ENCODE results near the gene NTRK1.

NTRK1 gene

GRCh38 chr1:156887317-156887716, 26.7 kb downstream of the NTRK1 start:
- H3K27ac ChIP-seq (ENCODE audit: low read depth, low read length): no peak overlapping the region
- peaks cover 4% of the 10 kb centered on the region for H3K9me3 ChIP-seq (ENCODE audit: insufficient read depth, low read depth, low read length)
- H2AFZ ChIP-seq (ENCODE audit: insufficient read depth, low read length, poor library complexity): no peak overlapping the region
- no peak overlapping the region for H4K91ac ChIP-seq (ENCODE audit: low read depth, low read length)
- H3K18ac ChIP-seq (ENCODE audit: low read length): no peak overlapping the region
- H3K9ac ChIP-seq (ENCODE audit: low read length): no peak overlapping the region
- no peaks in the 10 kb centered on the region for H3K27me3 ChIP-seq (ENCODE audit: insufficient read depth, low read length)
- no peak overlapping the region for H2BK5ac ChIP-seq (ENCODE audit: low read depth, low read length, poor library complexity)
- no peak overlapping the region for H2BK120ac ChIP-seq (ENCODE audit: insufficient read depth, low read length, poor library complexity)
- no peaks in the 10 kb centered on the region for H3K36me3 ChIP-seq (ENCODE audit: control insufficient read depth in 1 of 2, insufficient read depth in 2 of 2, low read length in 2 of 2)
- no peak overlapping the region for H4K8ac ChIP-seq (ENCODE audit: low read depth, low read length)
- no peaks in the 10 kb centered on the region for H3K79me1 ChIP-seq (ENCODE audit: low read length)
- H3K23ac ChIP-seq (ENCODE audit: low read length): no peak overlapping the region
- H3K4me3 ChIP-seq (ENCODE audit: low read depth, low read length): no peak overlapping the region
- WGBS (ENCODE audit: extremely low coverage, insufficient coverage, insufficient read length): no CpG with 5 or more reads among the region's 3 CpGs
- peaks cover 4 to 6% of the 10 kb centered on the region in 2 experiments for H3K4me1 ChIP-seq (ENCODE audit: control insufficient read depth in 1 of 2, insufficient read depth in 2 of 2, low read length in 2 of 2)
- H3K4me2 ChIP-seq (ENCODE audit: low read length): no peak overlapping the region
- no peak overlapping the region for H4K12ac ChIP-seq (ENCODE audit: low read depth, low read length)
- no peak overlapping the region for H3K4ac ChIP-seq (ENCODE audit: low read depth, low read length)
- no peak for DNase-seq
- no peak overlapping the region for H3K14ac ChIP-seq (ENCODE audit: low read length)
- no peak overlapping the region for H2BK12ac ChIP-seq (ENCODE audit: low read length)
- no peak overlapping the region for H2AK5ac ChIP-seq (ENCODE audit: low read length)
- H3K79me2 ChIP-seq (ENCODE audit: control insufficient read depth, insufficient read depth, low read length, poor library complexity): no peaks in the 10 kb centered on the region

GRCh38 chr1:156887734-156888133, 27.1 kb downstream of the NTRK1 start:
- H4K12ac ChIP-seq (ENCODE audit: low read depth, low read length): no peak overlapping the region
- H3K4me1 ChIP-seq (ENCODE audit: control insufficient read depth in 1 of 2, insufficient read depth in 2 of 2, low read length in 2 of 2): peaks cover 1 to 3% of the 10 kb centered on the region in 2 experiments
- no peak overlapping the region for H2BK5ac ChIP-seq (ENCODE audit: low read depth, low read length, poor library complexity)
- no peaks in the 10 kb centered on the region for H3K36me3 ChIP-seq (ENCODE audit: control insufficient read depth in 1 of 2, insufficient read depth in 2 of 2, low read length in 2 of 2)
- H3K9ac ChIP-seq (ENCODE audit: low read length): no peak overlapping the region
- H3K4ac ChIP-seq (ENCODE audit: low read depth, low read length): no peak overlapping the region
- no peak overlapping the region for H2AK5ac ChIP-seq (ENCODE audit: low read length)
- H2BK12ac ChIP-seq (ENCODE audit: low read length): no peak overlapping the region
- DNase-seq: no peak
- no peak overlapping the region for H4K8ac ChIP-seq (ENCODE audit: low read depth, low read length)
- no peak overlapping the region for H2BK120ac ChIP-seq (ENCODE audit: insufficient read depth, low read length, poor library complexity)
- H3K14ac ChIP-seq (ENCODE audit: low read length): no peak overlapping the region
- no peak overlapping the region for H2AFZ ChIP-seq (ENCODE audit: insufficient read depth, low read length, poor library complexity)
- no peak overlapping the region for H3K4me3 ChIP-seq (ENCODE audit: low read depth, low read length)
- H3K27ac ChIP-seq (ENCODE audit: low read depth, low read length): no peak overlapping the region
- no peak overlapping the region for H4K91ac ChIP-seq (ENCODE audit: low read depth, low read length)
- no peaks in the 10 kb centered on the region for H3K27me3 ChIP-seq (ENCODE audit: insufficient read depth, low read length)
- no peaks in the 10 kb centered on the region for H3K79me1 ChIP-seq (ENCODE audit: low read length)
- WGBS (ENCODE audit: extremely low coverage, insufficient coverage, insufficient read length): no CpG with 5 or more reads among the region's 6 CpGs
- no peaks in the 10 kb centered on the region for H3K79me2 ChIP-seq (ENCODE audit: control insufficient read depth, insufficient read depth, low read length, poor library complexity)
- H3K9me3 ChIP-seq (ENCODE audit: insufficient read depth, low read depth, low read length): peaks cover 1% of the 10 kb centered on the region
- no peak overlapping the region for H3K4me2 ChIP-seq (ENCODE audit: low read length)
- H3K23ac ChIP-seq (ENCODE audit: low read length): no peak overlapping the region
- H3K18ac ChIP-seq (ENCODE audit: low read length): no peak overlapping the region

GRCh38 chr1:156889802-156890580, 29.3 kb downstream of the NTRK1 start:
- no peak overlapping the region for H2BK120ac ChIP-seq (ENCODE audit: insufficient read depth, low read length, poor library complexity)

GRCh38 chr1:156892190-156893047, 31.8 kb downstream of the NTRK1 start:
- H3K36me3 ChIP-seq (ENCODE audit: control insufficient read depth in 1 of 2, insufficient read depth in 2 of 2, low read length in 2 of 2): no peaks in the 10 kb centered on the region
- no peak overlapping the region for H3K27ac ChIP-seq (ENCODE audit: low read depth, low read length)
- peak overlapping the region; percentile 19 for H2AFZ ChIP-seq (ENCODE audit: insufficient read depth, low read length, poor library complexity)
- no peak overlapping the region for H2BK120ac ChIP-seq (ENCODE audit: insufficient read depth, low read length, poor library complexity)
- WGBS (ENCODE audit: extremely low coverage, insufficient coverage, insufficient read length): no CpG with 5 or more reads among the region's 48 CpGs
- H3K4me2 ChIP-seq (ENCODE audit: low read length): peak overlapping the region; percentile 53
- H3K14ac ChIP-seq (ENCODE audit: low read length): no peak overlapping the region
- no peak overlapping the region for H2BK5ac ChIP-seq (ENCODE audit: low read depth, low read length, poor library complexity)
- peaks cover 33 to 37% of the 10 kb centered on the region in 2 experiments for H3K4me1 ChIP-seq (ENCODE audit: control insufficient read depth in 1 of 2, insufficient read depth in 2 of 2, low read length in 2 of 2)
- H3K79me1 ChIP-seq (ENCODE audit: low read length): peaks cover 37% of the 10 kb centered on the region
- peak overlapping the region; percentile 47 for H4K91ac ChIP-seq (ENCODE audit: low read depth, low read length)
- no peak overlapping the region for H3K4ac ChIP-seq (ENCODE audit: low read depth, low read length)
- peak; percentile 83 to 90 for DNase-seq
- no peaks in the 10 kb centered on the region for H3K27me3 ChIP-seq (ENCODE audit: insufficient read depth, low read length)
- no peak overlapping the region for H2BK12ac ChIP-seq (ENCODE audit: low read length)
- no peak overlapping the region for H4K8ac ChIP-seq (ENCODE audit: low read depth, low read length)
- peaks cover 10% of the 10 kb centered on the region for H3K79me2 ChIP-seq (ENCODE audit: control insufficient read depth, insufficient read depth, low read length, poor library complexity)
- H3K4me3 ChIP-seq (ENCODE audit: low read depth, low read length): no peak overlapping the region
- no peak overlapping the region for H3K23ac ChIP-seq (ENCODE audit: low read length)
- H3K9ac ChIP-seq (ENCODE audit: low read length): no peak overlapping the region
- no peak overlapping the region for H2AK5ac ChIP-seq (ENCODE audit: low read length)
- H3K9me3 ChIP-seq (ENCODE audit: insufficient read depth, low read depth, low read length): no peaks in the 10 kb centered on the region
- H4K12ac ChIP-seq (ENCODE audit: low read depth, low read length): no peak overlapping the region
- no peak overlapping the region for H3K18ac ChIP-seq (ENCODE audit: low read length)

More at GRCh38 chr1:156889802-156890580, 29.3 kb downstream of the NTRK1 start:
- Histone ChIP-seq H3K23ac (ENCODE audit: low read length) (no peak overlapping the region), H3K79me2 (ENCODE audit: control insufficient read depth, insufficient read depth, low read length, poor library complexity) (peaks cover 5% of the 10 kb centered on the region), H4K8ac (ENCODE audit: low read depth, low read length) (peak overlapping the region; percentile 6), H4K91ac (ENCODE audit: low read depth, low read length) (no peak overlapping the region), H3K4me3 (ENCODE audit: low read depth, low read length) (no peak overlapping the region), H3K36me3 (ENCODE audit: control insufficient read depth in 1 of 2, insufficient read depth in 2 of 2, low read length in 2 of 2) (no peaks in the 10 kb centered on the region), H3K18ac (ENCODE audit: low read length) (no peak overlapping the region), H3K9ac (ENCODE audit: low read length) (no peak overlapping the region), H3K14ac (ENCODE audit: low read length) (no peak overlapping the region), H2BK12ac (ENCODE audit: low read length) (no peak overlapping the region), H2AFZ (ENCODE audit: insufficient read depth, low read length, poor library complexity) (no peak overlapping the region), H3K4me2 (ENCODE audit: low read length) (no peak overlapping the region), H2BK5ac (ENCODE audit: low read depth, low read length, poor library complexity) (no peak overlapping the region), H3K4me1 (ENCODE audit: control insufficient read depth in 1 of 2, insufficient read depth in 2 of 2, low read length in 2 of 2) (peaks cover 14 to 18% of the 10 kb centered on the region in 2 experiments), H3K4ac (ENCODE audit: low read depth, low read length) (no peak overlapping the region), H3K27ac (ENCODE audit: low read depth, low read length) (no peak overlapping the region), H3K79me1 (ENCODE audit: low read length) (peaks cover 17% of the 10 kb centered on the region), H2AK5ac (ENCODE audit: low read length) (no peak overlapping the region), H4K12ac (ENCODE audit: low read depth, low read length) (no peak overlapping the region), H3K27me3 (ENCODE audit: insufficient read depth, low read length) (no peaks in the 10 kb centered on the region), H3K9me3 (ENCODE audit: insufficient read depth, low read depth, low read length) (no peaks in the 10 kb centered on the region)
- WGBS (ENCODE audit: extremely low coverage, insufficient coverage, insufficient read length): 100% methylated on average over 1 of the region's 8 CpGs
- peak; percentile 65 to 90 for DNase-seq
